Mesodermal cell (in vitro differentiated cells): Measurements from ENCODE around the gene KCNAB2. TPM values are rescaled to one million over a fixed set of nuclear protein-coding genes. Genes with fewer than 3 reads are reported as not detected.

Source experiments
- H3K27ac ChIP-seq: 2 replicates; pipeline ENCODE4 v1.7.0; 2013; ENCODE audit warnings: mild to moderate bottlenecking, low read depth, low read length, moderate library complexity; ENCODE audit not compliant: severe bottlenecking
- H3K36me3 ChIP-seq: 2 replicates; pipeline ENCODE4 v1.7.1; 2013; ENCODE audit warnings: mild to moderate bottlenecking, low read length, moderate library complexity; ENCODE audit not compliant: control insufficient read depth, insufficient read depth
- H3K4me1 ChIP-seq: one replicate; pipeline ENCODE4 v1.7.1; 2013; ENCODE audit warnings: mild to moderate bottlenecking, low read length; ENCODE audit not compliant: insufficient read depth, control insufficient read depth, poor library complexity, severe bottlenecking
- H3K4me3 ChIP-seq: 2 replicates; pipeline ENCODE4 v1.7.0; 2013; ENCODE audit warnings: low read length, control low read depth, mild to moderate bottlenecking; ENCODE audit not compliant: insufficient read depth, poor library complexity, severe bottlenecking; ENCODE audit errors: extremely low read depth
- H3K9me3 ChIP-seq: 2 replicates; pipeline ENCODE4 v1.7.1; 2013; ENCODE audit warnings: mild to moderate bottlenecking, low read length, moderate library complexity; ENCODE audit not compliant: control insufficient read depth
- WGBS, 2 experiments: methylation state at CpG; one replicate each; pipeline ENCODE4 v1.1.5; 2013; ENCODE audit warnings: missing lambda C conversion rate in 2 of 2; ENCODE audit not compliant: insufficient coverage in 2 of 2; 5-methylcytosine and 5-hydroxymethylcytosine counted together
- polyA plus RNA-seq, 2 experiments: library from polyadenylated mRNA; stranded (reverse); fragments of 50-300 nt; gene quantifications; one replicate each; pipeline ENCODE4 v1.2.3, GENCODE V29; 2013

Gene KCNAB2
- polyA plus RNA-seq (2013, experiment 1 of 2) = 7.6 TPM
- polyA plus RNA-seq (2013, experiment 2 of 2) = 3.8 TPM

DNA sequence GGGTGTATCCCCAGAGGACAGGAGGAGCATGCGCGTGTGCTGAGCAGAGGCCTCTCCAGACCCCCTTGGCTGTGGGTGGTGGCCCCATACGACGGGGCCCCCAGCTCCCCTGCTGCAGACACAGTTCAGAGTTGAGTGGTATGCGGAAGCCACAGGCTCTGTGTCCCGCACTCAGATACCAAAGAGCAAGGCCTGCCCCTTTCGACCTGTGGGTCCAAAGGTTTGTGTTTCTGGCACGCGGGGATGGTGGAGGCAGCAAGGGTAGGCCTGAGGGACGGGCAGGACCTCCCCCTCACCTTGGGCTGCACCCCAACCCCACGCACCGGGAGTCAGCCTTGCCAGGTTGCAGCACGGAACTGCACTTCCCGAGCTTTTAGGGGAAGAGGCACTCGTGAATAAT, at the start of gene KCNAB2:
KCNAB2 (plus strand) TSS at position 328 of the 400 bp plus-strand sequence. CDS start 5,649 bp downstream, outside the sequence.
- no peaks in the 10 kb centered on the region for H3K4me1 ChIP-seq
- H3K36me3 ChIP-seq = no peaks in the 10 kb centered on the region
- WGBS, 2 experiments = 86 to 87% methylated on average over 14 to 15 of the region's 15 CpGs
- H3K27ac ChIP-seq = no peak within 1 kb of the TSS
- no peaks in the 10 kb centered on the region for H3K9me3 ChIP-seq
- no peak within 1 kb of the TSS for H3K4me3 ChIP-seq

DNA sequence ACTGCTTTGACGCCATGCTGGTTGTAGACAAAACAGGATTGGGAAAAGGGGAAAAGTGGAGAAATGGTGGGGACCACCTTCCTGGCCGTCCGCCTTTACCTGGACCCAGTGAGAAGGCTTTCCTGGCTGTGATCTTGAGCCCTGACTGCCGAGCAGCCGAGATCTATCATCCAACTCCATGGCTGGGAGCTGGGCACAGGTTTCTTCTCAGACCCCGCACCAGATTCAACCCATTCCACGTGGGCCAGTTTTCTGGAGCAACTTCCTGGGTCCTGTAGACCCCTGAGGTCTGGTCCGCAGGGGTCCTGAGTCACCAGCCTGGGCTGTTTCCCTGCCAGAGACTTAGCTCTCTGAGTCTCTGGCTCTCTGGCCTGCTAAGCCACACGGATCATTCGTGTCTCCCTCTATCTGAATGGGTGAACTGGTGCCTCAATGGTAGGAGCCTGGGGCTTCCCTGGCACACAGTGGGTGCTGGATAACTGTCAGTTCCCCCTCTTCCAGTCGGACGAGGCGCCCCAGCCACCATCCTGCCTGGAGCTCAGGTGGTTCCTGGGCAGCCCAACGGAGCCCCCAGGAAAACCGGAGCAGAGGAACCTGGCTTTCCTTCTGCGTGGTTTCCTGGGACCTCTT, 48.9 kb upstream of the KCNAB2 start:
- Histone ChIP-seq H3K4me1 (peaks cover 10% of the 10 kb centered on the region), H3K9me3 (no peaks in the 10 kb centered on the region), H3K4me3 (no peak overlapping the region), H3K27ac (no peak overlapping the region), H3K36me3 (no peaks in the 10 kb centered on the region)
- WGBS, 2 experiments = 82 to 86% methylated on average over 14 to 15 of the region's 16 CpGs

DNA sequence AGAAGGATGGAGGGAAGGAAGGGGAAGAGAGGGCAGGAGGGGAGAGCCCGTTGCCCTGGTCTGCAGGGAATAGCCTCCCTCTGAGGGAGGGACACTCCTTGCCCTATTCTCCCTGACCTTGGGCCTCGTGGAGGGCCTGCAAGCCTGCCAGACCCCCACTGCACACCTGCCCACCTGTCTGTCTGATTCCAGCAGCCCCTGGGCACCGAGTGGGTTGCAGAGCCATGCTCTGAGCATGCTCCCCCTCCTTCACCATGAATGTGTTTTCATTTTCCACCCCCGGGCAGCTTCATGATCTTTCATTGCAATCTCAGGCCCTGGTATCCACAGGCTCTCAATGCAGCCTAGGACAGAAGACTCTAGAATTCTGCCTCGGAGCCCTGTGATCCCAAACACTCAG, 48.4 kb upstream of the KCNAB2 start:
- H3K4me3 ChIP-seq = no peak overlapping the region
- 71 to 88% methylated on average over 4 to 5 of the region's 5 CpGs for WGBS, 2 experiments
- peaks cover 10% of the 10 kb centered on the region for H3K4me1 ChIP-seq
- H3K9me3 ChIP-seq = no peaks in the 10 kb centered on the region
- no peak overlapping the region for H3K27ac ChIP-seq
- H3K36me3 ChIP-seq = no peaks in the 10 kb centered on the region

DNA sequence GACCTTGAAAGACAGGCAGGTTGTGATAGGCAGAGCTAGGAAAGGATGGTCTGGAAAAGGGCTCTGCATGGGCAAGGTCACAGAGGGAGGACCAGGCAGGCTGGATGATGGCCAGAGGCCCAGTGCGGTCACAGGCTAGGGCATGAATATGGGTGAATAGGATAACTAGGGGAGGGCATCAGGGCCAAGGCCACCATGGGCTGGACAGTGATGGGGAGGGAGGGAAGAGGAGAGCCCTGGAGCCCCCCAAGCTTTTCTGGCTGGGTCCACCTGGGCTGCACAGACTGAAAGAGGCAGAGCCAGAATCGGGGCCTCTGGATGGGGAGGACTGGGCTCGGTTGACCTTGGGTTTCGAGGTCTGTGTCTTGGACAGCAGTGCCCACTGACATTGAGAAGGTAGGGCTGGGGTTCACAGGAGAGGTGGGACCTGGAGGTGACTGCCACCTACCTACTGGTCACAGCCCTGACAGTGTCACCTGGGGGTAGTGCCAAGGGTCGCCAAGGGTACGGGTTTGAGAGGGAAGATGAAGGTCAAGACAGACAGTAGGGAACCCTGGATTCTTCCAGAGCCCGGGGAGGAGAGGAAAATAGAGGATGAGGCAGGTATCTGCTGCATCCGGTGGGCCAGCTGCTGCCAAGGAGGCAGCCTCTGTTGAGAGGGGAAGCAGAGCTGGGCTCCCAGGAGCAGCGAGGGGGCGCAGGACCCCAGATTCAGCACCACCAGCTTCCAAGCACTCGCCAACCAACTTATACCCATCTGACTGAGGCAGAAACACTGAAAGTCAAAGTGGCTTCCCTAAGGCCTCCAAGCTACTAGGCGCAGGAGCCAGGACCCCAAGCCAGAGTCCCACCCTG, 47.4 kb upstream of the KCNAB2 start:
- Histone ChIP-seq H3K4me1 (peaks cover 9% of the 10 kb centered on the region), H3K9me3 (no peaks in the 10 kb centered on the region), H3K27ac (no peak overlapping the region), H3K36me3 (no peaks in the 10 kb centered on the region), H3K4me3 (no peak overlapping the region)
- 86 to 89% methylated on average over 8 to 9 of the region's 12 CpGs for WGBS, 2 experiments

DNA sequence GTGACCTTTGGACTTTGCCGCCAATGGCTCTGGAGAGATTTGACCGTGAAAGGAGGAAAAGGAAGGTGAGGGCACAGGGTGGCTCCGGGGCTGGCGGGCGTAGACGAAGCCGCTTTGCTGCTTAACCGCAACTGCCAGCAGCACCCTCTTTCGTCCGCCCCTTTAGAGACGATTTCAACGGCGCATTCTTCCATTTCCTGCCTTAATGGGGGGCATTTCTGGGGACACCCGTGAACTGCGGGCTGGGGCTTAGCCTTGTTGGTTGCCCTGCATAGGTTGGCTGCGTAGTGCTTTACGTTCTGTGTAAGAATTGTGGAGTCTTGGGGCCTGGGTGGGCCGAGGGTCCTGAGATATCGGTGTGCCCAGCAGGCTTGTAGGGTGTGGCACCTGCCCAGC, 46.8 kb upstream of the KCNAB2 start:
- H3K4me1 ChIP-seq = peaks cover 3% of the 10 kb centered on the region
- no peak overlapping the region for H3K4me3 ChIP-seq
- no peak overlapping the region for H3K27ac ChIP-seq
- WGBS, 2 experiments = 94 to 96% methylated on average over 18 to 19 of the region's 19 CpGs
- H3K36me3 ChIP-seq = no peaks in the 10 kb centered on the region
- no peaks in the 10 kb centered on the region for H3K9me3 ChIP-seq

DNA sequence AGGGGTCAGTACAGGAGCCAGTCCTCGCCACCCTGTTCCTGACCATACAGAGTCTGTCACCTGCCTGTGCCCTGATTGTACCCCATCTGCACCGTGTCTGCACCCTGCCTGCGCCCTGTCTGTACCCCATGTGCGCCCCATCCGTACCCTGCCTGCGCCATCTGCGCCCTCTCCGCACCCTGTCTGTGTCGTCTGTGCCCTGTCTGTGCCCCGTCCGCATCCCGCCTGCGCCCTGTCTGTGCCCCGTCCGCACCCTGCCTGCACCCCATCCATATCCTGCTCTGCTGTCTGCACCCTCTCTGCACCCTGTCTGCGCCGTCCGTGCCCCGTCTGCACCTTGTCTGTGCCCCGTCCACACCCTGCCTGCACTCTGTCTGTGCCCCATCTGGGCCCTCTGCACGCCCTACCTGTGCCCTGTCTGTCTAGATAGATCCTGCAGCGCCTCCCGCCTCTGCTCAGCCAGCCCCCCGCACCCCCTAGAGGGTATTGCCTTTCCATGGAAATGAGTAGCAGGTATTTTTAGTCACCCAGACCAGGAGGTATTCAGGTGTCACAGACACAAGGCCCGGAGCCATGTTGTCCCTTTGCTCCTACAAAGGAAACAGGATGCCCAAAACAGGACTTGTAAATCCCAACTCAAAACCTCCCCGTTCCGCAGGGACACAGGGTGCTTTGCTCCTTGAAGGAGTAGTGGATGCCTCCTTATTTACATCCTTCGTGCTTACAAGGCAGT, 45.8 kb upstream of the KCNAB2 start:
- H3K36me3 ChIP-seq = no peaks in the 10 kb centered on the region
- H3K4me1 ChIP-seq = no peaks in the 10 kb centered on the region
- H3K27ac ChIP-seq = no peak overlapping the region
- no peak overlapping the region for H3K4me3 ChIP-seq
- WGBS, 2 experiments = 91 to 94% methylated on average over 18 to 25 of the region's 28 CpGs
- H3K9me3 ChIP-seq = no peaks in the 10 kb centered on the region

DNA sequence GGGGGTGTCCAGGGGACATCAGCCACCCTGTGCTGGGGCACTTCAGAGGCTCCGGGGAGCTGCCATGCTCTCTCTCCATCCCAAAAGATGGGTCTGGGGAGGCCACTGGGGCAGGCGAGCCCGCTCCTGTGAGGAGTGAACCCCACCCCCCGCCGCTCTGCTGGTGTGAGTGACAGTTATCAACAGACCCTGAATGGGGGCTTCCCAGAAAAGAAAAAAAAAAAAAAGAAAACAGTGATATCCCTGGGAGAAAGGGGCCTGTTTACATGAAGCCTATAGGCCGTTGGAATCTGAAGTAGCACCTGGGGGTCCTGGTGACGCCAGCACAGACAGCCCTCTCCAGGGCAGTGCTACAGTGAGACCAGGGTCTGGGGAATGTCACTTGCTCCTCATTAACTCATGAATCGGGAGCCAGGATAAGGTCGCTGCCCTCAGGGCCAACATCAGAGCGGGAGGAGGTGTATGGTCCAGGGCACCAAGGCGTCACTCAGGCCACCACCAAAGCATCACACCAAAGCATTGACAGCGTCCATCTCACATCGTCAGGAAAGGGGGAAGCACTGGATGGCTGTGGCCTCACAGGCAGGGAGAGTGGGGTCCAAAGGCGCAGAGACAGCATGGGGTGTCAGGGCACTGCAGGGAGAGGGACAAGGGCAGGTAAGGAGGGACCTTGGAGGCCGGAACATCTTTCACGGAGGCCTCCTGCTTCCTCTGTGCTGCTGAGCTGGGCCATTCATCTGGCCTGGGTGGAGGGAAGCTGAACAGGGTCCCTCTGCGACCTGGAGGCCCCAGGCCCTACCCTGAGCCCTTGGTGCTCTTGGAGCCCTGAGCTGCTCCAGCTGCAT, 45.0 kb upstream of the KCNAB2 start:
- 87 to 89% methylated on average over 9 to 15 of the region's 17 CpGs for WGBS, 2 experiments
- no peaks in the 10 kb centered on the region for H3K36me3 ChIP-seq
- H3K4me3 ChIP-seq = no peak overlapping the region
- no peaks in the 10 kb centered on the region for H3K9me3 ChIP-seq
- H3K4me1 ChIP-seq = no peaks in the 10 kb centered on the region
- no peak overlapping the region for H3K27ac ChIP-seq

DNA sequence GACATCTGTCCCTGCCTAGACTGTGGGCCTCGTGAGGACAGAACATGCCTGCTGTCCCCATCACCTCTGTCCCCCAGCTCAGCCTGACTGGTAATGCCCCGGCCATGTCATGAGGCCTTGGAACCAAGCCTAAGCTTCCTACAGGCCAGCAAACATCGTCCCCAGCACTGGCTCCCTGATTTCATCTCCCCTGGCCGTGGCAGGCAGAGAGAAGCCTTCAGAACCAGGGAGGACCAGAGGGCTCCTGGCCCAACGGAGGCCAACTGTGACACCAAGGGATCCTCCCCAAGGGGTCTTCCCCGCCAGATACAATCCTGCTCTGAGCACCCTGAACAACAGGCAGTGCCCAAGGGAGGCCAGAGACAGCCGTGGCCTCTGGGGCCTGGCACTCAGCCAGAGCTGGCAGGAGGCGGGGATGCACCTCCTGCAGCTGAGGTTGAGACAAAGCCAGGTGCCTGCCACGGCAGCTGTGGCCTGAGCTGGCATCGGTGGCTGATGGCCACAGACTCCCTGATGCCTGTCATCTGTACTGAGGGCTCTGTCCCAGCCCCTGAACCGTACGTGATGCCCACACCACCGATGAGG, 43.6 kb upstream of the KCNAB2 start:
- no peaks in the 10 kb centered on the region for H3K36me3 ChIP-seq
- no peak overlapping the region for H3K4me3 ChIP-seq
- no peaks in the 10 kb centered on the region for H3K4me1 ChIP-seq
- WGBS, 2 experiments = 83 to 89% methylated on average over 13 of the region's 13 CpGs
- no peak overlapping the region for H3K27ac ChIP-seq
- H3K9me3 ChIP-seq = no peaks in the 10 kb centered on the region

DNA sequence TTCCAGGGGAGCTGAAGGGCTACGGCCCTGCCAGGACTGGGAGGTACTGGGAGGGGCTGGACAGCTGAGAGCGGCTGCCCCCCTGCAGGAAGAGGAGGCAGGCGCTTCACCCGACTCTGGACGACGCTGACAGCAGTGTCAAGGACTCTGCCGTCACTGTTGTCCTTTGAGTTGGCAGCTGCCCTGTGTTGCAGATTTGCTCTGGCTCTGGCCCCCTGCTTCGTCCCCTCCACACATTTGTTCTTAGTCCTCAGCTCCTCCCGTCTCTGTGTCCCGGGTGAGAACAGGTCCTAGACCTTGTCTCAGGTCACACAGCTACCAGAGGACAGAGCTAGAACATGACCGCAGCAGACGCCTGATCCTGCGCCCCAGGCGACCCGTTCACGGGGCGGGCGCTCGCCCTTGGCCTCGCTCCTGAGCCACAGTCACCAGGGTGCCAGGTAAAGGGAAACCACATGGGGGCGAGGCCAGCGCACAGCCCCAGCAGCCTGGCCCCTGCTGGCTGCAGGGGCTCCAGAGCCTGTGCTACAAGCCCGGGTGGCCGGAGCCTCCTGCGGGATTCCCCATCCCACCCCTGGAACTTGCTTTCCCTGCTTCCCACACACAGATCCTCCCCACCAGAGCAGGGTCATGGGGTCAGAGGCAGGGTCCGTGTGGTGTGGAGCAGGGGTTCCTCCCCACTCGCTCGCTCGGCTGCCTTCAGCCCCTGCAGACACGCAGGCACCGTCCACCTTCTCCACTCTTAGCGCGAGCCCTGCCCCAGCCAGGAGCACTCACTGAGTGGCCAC, 42.8 kb upstream of the KCNAB2 start:
- no peaks in the 10 kb centered on the region for H3K9me3 ChIP-seq
- H3K4me3 ChIP-seq = no peak overlapping the region
- H3K36me3 ChIP-seq = no peaks in the 10 kb centered on the region
- no peaks in the 10 kb centered on the region for H3K4me1 ChIP-seq
- 43 to 48% methylated on average over 26 to 32 of the region's 33 CpGs for WGBS, 2 experiments
- no peak overlapping the region for H3K27ac ChIP-seq
